Measurements from ENCODE around the gene TDRD9.

Gene TDRD9

DNA sequence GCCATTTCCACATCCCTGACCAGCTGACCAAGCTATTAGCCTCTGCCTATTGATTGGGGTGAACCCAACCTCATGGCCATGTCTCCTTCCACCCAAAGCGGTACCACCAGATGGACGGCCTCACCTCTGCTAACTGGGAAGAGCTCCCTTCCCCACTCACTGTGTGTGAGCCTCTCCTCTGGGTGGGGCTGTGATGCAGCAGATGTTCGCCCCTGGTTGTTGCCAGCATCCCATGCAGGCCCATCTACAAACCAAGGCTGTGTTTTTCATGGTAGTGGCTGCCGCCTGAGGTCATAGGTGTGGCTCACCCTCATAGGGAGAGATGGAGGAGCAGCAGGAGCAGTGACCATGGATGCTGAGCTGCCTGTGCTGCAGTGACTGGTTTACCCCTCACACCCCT, 61.7 kb downstream of the TDRD9 start:
- no peak for DNase-seq (ENCODE audit: low read depth)

DNA sequence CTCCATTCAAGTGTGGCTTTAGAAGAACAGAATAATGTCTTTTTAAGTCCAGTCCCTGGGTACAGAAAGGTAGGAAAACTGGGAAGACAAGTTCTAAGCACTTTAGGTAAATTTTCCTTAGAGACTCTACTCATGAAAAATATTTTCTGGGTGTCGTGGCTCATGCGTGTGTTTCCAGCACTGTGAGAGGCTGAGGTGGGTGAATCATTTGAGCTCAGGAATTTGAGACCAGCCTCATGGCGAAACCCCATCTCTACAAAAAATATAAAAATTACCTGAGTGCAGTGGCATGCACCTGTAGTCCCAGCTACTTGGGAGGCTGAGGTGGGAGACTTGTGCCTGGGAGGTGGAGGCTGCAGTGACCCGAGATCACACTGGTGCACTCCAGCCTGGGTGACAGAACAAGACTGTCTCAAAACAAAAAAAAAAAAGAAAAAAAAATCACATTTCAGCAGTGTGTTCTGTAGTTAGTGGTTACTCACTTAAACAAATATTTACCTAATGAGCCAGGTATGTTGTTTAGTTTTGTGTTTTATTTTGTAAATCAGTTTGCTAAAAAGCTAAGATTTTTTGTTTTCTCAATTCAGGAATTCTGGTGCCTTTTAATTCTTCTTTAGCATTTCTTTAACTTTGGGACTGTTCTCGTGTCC, 66.4 kb downstream of the TDRD9 start:
- no peak for DNase-seq (ENCODE audit: low read depth)

DNA sequence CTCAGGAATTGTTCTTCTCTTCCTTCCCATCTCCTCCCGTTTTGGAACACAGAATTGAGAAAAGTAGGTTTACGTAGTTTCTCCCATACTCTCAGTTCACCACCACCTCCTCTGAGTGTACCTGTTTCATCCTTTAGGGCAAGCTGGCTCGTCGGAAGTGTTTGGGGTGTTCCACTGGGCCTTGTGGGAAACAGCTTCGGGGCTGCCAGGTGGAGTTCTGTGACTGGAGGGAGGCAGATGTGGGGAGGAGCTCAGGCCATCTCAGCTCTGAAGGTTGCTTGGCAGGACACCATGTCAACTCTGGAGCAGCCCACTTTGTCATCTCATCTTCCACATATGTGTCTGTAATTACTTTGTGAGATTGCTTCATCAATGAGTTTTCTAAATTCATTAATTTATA, 67.6 kb downstream of the TDRD9 start:
- DNase-seq (ENCODE audit: low read depth): no peak

DNA sequence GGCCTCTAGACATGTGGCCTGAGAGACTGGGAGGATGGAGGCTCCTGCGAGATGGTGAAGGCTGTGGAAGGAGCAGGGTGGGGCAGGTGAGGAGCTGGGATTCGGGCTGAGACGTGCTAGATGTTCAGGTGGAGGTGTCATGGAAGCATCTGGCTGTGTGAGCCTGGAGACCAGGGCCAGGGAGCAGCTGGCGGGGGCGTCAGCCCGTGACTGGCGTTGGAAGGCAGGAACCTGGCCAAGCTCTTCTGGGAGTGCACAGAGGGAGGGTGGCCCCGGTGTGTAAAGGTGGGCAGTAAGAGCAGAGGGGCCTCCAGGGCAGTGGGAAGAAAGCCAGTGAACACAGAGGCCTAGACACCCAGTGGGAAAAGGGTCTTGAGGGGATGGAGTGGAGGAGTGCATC, 69.1 kb downstream of the TDRD9 start:
- no peak for DNase-seq (ENCODE audit: low read depth)

DNA sequence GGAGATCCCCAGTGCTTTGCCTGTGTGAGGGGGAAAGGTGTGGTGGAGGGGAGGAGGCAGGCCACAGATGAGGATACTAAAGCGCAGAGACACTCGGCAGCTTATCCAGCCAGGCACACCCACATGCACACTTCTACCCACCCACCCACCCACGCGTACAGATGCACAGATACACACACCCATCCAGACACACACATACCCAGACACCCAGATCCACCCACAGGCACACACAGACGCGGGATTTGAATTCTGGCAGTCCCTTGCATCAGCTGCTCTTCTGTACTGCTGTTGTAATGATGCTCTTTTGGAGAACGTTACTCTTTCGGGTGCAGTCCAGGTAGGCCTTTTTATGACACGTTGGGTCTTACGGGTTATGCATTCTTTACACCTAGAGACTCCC, 69.8 kb downstream of the TDRD9 start:
- DNase-seq (ENCODE audit: low read depth): no peak

DNA sequence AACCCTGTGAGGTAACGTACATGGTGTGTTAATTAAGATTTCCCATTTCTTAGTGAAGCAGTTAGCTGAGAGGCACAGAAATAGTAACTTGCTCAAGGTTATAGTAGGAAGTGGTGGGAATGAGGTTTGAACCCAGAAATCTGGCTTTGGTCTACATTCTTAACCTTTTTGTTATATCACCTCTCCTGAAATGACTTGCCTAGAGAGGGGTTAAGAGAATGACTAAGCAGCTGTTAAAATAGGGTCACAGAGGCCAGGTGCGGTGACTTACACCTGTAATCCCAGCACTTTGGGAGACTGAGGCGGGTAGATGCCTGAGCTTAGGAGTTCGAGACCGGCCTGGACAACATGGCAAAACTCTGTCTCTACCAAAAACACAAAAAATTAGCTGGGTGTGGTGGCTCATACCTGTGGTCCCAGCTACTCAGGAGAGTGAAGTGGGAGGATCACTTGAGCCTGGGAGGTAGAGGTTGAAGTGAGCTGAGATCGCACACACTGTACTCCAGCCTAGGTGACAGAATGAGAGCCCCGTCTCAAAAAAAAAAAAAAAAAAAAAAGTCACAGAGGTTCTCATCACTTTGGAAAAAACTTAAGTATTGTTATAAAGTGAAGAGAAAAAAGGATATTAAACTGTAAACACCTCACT, 71.7 kb downstream of the TDRD9 start:
- DNase-seq (ENCODE audit: low read depth): no peak

DNA sequence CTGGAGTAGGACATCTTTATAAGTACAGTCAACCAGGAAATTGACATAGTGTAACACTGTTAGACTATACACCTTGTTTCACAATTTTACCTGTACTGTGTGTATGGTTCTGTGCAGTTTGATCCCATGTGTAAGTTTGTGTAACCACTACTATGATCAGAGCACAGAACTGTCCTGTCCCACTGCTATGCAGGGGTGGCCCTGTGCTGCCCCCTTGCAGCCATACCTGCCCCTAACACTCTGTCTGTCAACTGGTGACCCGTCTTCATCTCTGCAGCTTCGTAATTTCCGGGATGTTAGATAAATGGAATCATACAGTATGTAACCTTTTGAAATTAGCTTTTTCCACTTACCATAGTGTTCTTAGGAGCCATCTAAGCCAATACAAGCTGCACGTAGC, 72.7 kb downstream of the TDRD9 start:
- no peak for DNase-seq (ENCODE audit: low read depth)

DNA sequence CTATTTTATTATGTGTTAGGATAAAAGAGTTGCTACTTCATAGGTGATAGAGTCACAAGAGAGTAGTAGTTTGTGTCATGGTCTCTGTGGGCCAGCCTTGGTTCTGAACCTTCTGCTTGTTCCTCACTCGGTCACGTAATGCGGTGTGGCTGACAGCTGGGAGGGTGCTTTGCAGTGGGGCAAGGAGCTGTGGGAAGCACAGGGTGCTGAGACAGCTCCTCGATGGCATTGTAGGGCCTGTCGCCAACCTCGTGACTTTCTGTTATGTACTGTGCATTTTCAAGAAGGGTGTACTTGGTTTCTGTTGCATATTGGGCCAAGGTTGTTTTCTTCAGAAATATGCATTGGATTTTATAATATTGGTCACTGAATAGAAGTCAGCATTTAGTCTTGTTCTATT, 75.4 kb downstream of the TDRD9 start:
- DNase-seq (ENCODE audit: low read depth): no peak

DNA sequence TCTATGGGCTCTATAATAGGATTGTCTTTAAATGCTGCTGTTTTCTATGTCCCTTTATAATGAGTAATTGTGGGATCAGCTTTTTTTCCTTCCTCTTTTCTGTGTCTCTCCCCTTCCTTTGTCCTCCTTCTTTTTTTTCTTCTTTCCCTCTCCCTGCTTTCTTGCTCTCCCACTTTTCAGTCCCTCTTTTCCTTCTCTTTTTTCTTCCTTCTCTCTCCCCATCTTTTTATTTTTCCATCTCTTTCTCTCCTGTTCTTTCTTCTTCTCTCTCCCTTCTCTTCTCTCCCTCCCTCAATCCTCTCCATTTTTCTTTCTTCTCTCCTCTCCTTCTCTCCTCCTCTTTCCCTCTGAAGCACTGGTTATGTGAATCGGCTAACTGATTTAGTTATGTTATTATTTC, 76.6 kb downstream of the TDRD9 start:
- no peak for DNase-seq (ENCODE audit: low read depth)

DNA sequence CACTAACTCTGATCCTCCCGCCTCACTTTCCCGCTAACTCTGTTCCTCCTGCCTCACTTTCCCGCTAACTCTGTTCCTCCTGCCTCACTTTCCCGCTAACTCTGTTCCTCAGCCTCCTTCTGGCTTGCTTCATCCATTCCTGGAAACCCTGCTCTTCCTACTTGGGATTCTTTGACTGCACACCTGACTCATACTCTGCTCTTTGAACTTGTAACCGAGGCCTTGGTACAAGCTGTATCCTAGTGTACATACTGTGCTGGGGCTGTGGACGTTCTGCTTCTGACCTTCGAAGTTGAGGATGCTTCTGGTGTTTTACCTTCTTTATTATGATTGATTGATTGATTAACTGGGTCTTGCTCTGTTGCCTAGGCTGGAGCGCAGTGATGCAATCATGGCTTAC, 77.2 kb downstream of the TDRD9 start:
- no peak for DNase-seq (ENCODE audit: low read depth)

DNA sequence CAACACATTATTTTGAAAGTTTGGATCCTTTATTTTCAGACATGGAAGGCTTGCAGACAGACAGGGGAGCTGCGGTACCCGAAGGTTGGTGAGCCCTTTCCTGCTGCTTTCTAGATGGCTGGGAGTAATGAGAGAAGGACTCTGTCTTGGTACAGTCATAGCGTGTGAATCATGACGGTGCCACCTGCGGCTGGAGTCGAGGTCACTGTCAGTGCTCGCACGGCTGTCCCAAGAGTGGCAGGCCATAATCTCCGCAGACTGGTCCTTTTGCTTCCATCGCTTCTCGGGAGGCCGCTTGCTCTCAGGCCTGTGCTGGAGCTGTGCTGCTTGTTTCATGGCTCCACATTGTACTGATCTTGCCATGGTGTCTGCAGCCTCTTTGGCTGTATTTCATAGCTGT, 78.9 kb downstream of the TDRD9 start:
- DNase-seq (ENCODE audit: low read depth): no peak

DNA sequence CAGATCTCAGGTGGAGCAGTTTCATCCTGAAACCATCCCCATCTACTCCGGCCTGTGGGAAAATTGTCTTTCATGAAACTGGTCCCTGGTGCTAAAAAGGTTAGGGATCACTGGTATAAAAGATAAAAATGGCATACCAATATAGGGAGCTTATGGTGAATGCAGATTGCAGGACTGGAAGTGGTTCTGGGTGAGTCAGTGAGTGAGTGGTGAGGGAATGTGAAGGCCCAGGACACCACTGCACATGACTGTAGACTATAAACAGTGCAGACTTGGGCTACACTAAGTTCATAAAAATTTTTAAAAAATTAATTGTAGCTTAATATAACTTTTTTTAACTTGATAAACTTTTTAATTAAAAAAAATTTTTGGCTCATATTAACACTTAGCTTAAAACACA, 81.0 kb downstream of the TDRD9 start:
- DNase-seq (ENCODE audit: low read depth): no peak

DNA sequence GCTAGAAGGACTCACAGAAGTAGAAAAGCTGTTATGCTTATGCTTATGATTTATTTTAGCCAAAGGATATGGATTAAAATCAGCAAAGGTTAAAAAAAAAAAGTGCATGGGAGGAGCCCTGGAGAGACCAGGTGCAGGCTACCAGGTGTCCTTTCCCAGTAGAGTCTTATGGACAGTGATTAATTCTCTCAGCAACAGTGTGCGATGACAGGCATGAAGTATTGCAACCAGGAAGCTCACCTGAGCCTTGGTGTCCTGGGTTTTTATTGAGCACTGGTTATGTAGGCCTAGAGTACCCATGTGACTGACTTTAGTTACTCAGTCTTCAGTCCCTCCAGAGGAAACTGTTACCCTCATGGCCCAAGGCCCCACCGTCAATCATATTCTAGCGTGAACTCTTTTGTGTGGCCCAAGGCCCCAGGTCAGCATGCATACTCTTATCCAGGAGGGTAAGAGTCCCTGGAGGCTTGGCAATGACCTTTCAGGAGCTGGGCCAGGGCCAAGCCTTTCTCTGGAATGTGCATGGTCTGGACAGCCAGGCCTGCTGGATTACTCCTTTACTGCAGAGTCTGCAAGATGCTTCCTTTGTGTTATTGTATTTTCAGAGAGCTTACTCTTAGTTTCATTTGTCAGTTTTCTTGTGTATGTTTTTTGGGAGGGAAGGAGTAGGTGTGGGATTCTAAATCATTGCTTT, 83.7 kb downstream of the TDRD9 start:
- no peak for DNase-seq (ENCODE audit: low read depth)

DNA sequence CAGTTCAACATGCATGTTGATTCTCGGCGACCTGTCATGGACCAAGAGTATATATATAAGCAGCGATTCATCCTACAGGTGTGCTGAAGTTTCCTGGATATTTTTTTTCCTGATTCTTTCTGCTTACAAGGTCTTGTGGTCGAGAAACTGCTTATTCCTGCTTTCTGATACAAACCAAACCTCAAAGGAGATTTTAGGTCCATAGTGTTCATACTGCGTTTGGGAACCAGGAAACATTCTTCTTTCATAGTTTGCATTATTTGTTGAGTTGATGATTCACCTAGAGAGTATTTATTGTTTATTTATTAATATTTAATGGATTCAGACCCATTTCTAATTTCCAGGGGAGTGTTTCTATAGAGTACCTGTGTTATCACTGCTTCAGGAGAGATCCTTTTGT, 86.5 kb downstream of the TDRD9 start:
- DNase-seq (ENCODE audit: low read depth): no peak

DNA sequence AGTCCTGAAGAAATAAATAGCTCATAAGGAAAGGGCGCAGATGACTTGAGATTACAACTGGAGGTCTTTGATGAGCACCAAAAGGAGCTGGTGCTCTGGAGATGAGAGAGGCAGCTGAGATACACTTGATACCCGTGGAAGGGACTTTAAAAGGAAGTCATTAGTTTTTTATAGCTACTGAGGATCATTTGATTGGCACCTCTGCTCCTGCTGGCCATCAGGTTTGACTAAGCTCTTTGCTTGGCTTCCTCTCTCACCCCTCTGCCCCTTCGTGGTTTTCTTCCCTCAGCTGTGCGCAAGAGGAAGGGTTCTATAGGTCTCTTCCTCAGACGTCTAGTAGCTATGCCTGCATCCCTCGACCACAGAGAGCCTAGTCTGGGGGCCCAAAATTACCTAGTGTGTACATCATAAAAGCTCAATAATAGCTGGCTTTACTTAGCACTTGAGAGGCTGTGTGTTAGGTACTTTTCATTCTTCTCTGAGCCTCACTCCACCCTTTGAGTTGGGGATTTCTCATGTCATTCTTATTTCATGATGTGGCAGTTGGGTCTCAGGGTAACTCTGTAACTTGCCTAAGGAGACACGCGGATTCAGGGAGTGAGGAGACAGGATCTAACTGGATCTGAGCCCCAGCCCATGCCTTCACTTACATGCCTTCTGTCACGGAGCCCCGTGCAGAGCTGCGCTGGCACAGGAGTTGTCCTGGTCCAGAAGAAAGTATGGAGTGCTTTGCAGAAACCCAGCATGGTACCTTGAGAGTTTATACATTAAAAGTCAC, 88.8 kb downstream of the TDRD9 start:
- DNase-seq (ENCODE audit: low read depth): no peak

DNA sequence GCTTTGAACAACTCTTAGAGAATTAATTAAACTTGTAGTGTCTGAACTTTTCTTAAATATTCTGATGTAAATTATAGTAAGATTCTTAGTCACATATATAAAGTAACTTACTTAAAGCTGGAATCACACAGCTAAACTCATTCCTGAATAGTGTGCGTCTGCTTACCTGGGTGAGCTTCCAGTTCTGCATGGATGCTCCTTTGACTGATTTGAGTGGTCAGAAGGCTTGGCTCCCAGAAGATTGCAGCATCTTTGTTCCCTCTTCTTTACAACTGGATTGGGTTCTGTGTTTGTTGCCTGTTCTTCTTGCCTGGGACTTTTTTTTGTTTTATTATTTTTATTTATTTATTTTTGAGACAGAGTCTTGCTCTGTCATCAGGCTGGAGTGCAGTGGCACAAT, 90.8 kb downstream of the TDRD9 start:
- DNase-seq (ENCODE audit: low read depth): no peak

DNA sequence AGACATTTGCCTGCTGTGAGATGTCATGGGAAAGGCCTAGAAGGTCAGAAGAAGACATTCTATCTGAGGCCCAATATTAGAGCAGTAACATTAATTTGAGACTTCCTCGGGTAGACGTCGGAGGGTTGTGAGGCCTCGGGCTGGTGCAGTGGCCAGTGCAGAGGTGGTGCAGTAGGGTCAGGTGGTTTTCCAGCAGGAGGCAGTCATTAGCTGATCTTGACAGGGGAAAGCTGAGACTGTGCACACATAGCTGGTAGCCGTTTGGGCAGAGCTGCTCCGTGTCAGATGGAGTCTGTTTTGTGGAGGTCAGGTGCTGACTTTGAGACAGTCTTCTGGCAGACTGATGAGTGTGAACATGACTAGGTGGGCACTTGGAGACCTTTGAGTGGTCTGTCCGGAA, 91.5 kb downstream of the TDRD9 start:
- DNase-seq (ENCODE audit: low read depth): no peak

DNA sequence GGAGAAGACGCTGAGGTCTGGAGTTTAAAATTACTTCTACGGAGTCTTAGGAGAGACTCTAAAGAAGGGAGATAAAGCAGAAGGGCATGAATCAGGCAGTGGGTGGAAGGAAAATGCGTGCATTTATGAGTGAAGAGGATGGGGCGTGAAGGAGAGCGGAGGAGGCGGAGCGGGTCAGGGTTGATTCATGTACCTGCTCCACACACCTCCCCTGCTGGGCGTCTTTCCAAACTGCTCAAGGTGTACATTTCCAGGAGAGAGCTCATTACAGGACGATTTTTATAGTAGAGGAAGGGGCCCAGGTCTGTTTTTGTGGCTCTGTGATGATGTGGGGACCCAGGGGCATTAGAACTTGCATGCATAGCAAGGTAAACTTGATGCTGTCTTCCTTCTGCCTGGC, 92.2 kb downstream of the TDRD9 start:
- no peak for DNase-seq (ENCODE audit: low read depth)

DNA sequence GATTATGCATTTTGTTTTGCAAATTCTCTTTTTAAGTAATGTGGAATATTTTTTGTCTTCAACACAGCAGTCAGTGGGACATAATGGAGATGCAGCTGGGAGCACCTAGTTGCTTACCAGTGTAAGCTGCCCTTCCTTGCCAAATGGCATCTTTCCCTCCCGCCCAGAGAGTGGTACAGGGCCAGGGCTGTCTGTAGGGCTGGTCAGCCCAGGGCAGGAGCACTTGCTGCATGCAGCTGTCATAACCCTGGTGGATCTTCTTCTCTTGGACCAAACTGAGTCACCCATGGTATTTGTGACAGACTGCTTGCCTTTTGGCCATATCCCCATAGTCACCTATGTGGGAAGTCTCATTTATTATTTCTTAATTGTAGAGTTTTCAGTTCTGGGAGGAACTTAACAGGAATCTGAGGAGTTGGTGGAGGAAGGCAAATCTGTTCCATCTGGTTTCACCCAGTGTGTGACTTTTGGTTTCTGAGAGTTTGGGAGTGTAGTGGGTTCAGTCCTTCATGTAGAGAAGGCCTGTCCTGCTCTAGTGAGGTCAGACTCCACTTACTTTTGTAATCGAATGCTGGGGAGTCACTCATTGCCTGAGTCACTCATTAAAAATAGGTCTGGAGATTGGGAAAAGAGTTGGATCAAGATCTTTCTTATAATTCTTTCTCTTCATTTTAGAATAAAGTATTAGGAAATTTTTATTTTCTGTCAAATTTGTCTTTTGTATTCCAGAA, 95.2 kb downstream of the TDRD9 start:
- DNase-seq (ENCODE audit: low read depth): no peak

DNA sequence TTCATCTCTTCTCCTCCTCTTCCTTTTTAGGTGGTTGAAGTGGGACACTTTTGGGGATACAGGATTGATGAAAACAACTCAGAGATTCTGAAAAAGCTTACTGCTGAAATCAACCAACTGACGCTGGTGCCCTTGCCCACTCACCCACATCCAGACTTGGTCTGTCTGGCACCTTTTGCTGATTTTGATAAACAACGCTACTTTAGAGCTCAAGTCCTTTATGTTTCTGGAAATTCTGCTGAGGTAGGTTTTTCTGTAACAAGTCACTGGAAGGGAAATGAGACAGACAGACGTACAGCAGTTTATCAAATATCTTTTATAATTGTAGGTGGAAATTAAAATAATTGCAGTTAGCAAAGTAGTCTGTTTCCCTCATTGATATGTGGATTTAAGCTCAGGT, 97.3 kb downstream of the TDRD9 start:
- no peak for DNase-seq (ENCODE audit: low read depth)

DNA sequence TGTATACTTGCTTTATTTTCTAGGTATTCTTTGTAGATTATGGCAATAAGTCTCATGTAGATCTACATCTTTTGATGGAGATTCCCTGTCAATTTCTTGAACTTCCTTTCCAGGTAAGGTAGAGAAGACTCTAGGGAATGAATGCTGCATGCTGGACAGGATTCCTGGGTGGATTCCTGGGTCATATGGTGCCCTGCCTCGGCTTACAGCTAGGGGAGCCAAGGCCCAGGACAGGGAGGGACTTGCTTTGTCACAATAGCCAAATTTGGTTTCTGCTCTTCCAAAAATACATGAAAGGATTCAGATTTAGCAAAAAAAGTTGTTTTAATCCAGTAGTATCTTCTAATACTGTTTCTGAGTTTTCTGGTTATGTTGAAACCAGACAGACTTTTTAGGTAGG, 97.8 kb downstream of the TDRD9 start:
- no peak for DNase-seq (ENCODE audit: low read depth)

DNA sequence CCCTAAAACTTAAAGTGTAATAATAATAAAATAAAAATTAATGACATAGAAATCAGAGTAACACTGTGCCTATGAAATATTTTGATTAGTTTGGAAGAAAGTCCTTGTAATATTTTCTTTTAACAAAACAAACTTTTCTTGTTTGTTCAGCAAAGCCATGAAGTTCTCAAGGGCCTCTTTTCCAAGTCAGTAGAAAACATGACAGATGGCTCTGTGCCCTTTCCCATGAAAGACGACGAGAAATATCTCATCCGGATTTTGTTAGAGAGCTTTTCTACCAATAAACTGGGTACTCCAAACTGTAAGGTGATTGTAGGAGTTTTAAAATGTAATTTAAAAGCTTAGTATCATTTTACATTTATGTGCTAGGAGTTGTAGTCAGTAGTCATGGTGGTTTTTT, 102.7 kb downstream of the TDRD9 start:
- no peak for DNase-seq (ENCODE audit: low read depth)
